ENCODE data around the gene KMO. TPM values are rescaled to one million over a fixed set of nuclear protein-coding genes. Genes with fewer than 3 reads are reported as not detected.

Gene KMO
- total RNA-seq, 1 experiment from 2014 or later, result 5.8 TPM

DNA sequence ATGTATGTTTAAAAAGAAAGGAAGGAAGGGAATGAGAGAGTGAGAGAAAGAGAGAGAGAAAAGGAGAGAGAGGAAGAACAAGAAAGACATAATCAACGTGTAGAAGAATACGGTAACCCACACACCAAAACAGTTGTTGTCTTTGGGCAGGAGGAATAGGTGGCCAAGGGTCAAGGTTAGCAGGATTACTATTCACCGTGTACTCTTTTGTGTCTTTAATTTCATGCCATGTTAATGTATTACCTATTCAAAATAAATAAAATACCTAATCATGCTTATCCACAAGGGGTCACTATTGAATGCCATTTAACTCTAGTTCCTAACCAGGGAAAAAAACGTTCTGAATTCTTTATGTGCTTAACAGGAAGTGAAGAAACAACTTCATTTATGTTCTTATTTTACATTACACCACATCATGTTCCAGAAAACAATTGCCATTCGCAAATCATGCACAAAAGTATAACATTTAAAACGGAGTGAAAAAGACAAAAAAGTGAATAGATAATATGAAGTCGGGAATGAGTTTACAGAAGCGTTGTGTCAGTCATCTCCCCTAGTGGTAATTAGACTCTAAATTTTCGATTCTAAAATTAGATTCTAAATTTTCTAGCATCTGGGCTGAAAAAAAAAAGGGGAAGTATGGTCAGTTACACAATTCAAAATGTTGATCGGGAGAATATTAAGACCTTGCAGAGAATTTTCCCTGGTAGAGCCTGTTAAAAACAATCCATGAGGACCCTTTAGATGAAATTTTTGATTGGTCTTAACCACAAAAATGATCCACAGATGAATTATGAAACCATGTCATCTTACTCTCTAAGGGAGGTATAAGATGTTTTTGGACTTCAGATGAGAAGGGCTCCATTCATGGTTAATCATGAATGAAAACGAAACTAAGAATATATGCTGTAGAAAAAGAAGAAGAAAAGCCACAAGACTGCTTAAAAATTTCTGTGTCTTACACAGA is 700 bp upstream of the KMO start:
- Histone ChIP-seq H3K27ac (ENCODE audit: low read length) (peak overlapping the region; percentile 94), H3K27me3 (ENCODE audit: low read length) (no peaks in the 10 kb centered on the region), H3K4me2 (ENCODE audit: low read depth, low read length, poor library complexity, severe bottlenecking) (peak overlapping the region; percentile 70), H3K9ac (ENCODE audit: low read length) (peak overlapping the region; percentile 58), H3K9me2 (replicated peaks; ENCODE audit: insufficient read depth, low read length) (no peaks in the 10 kb centered on the region), H3K36me3 (ENCODE audit: insufficient read depth, low read length) (no peaks in the 10 kb centered on the region), H4K20me1 (ENCODE audit: insufficient read depth, low read depth, low read length) (no peaks in the 10 kb centered on the region), H3K9me3 (ENCODE audit: low read length) (no peaks in the 10 kb centered on the region), H3K4me3 (ENCODE audit: low read length) (peak overlapping the region; percentile 61), H3K79me2 (ENCODE audit: low read length) (no peaks in the 10 kb centered on the region), H2AFZ (ENCODE audit: low read length) (peak overlapping the region; percentile 45; the same call in 1 of the 2 replicates), H3K4me1 (ENCODE audit: low read length) (peaks cover 33% of the 10 kb centered on the region)
- peak; percentile 95 for DNase-seq

DNA sequence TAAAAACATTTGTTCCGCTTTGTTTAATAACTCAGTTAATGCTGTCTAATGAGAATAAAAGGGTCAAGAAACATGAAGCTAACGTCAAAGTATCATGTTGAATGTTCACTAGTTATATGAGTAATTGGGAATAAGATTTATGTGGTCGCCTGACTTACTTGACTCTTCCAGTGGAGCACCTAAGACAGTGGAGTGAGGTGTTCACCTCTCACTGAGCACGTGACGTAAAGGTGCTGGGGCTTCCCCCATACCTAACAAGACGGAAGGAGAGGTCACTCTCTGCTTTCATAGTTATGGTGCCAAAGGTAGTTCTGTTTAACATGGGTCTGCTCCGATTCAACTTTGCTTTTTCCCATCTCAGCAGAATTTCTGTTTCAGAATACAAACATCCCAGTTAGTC is 686 bp downstream of the KMO start:
- Histone ChIP-seq H3K9me2 (replicated peaks; ENCODE audit: insufficient read depth, low read length) (no peaks in the 10 kb centered on the region), H3K4me3 (ENCODE audit: low read length) (peak overlapping the region; percentile 61), H3K4me1 (ENCODE audit: low read length) (peaks cover 33% of the 10 kb centered on the region), H3K79me2 (ENCODE audit: low read length) (no peaks in the 10 kb centered on the region), H2AFZ (ENCODE audit: low read length) (no peak overlapping the region), H3K36me3 (ENCODE audit: insufficient read depth, low read length) (no peaks in the 10 kb centered on the region), H3K27me3 (ENCODE audit: low read length) (no peaks in the 10 kb centered on the region), H3K27ac (ENCODE audit: low read length) (peak overlapping the region; percentile 94), H4K20me1 (ENCODE audit: insufficient read depth, low read depth, low read length) (no peaks in the 10 kb centered on the region), H3K9me3 (ENCODE audit: low read length) (no peaks in the 10 kb centered on the region), H3K4me2 (ENCODE audit: low read depth, low read length, poor library complexity, severe bottlenecking) (peak overlapping the region; percentile 70), H3K9ac (ENCODE audit: low read length) (peak overlapping the region; percentile 35; the same call in 1 of the 2 replicates)
- DNase-seq, result peak; percentile 47

DNA sequence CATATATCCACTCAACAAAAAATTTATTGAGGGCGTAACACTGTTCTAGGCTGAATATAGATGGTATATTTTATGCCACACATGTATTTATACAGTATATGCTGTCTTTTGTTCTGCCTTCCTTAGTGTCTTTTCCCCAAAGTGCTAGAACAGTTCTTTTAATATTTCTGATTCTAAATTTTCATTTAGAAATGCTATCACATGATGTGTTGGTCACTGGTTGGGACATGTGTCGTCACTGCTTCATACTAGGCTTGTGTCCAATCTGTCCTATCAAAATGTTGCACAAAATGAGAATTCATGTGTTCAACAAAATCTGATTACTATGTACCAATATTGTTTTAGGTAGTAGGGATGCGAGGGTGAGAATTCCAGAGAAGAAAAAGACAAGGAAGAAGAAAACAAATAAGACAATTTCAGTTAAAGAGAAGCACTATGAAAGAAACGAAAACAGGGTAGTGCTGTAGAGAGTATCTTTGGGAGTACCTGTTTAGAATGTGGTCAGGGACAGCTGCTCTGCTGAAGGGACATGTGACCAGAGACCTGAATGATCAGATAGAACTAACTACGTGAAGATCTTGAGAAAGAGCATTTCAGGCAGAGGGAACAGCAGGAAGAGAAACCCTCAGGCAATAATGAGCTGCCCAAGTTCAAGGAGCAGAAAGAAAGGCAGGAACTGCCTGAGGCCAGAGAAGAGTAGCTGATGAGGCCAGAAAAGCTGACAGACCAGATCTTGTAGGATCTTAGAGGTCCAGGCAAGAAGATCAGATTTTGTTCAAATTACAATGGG is 1.3 kb downstream of the KMO start:
- no peaks in the 10 kb centered on the region for H3K79me2 ChIP-seq (ENCODE audit: low read length)
- no peak for DNase-seq
- no peak overlapping the region for H2AFZ ChIP-seq (ENCODE audit: low read length)
- H3K36me3 ChIP-seq (ENCODE audit: insufficient read depth, low read length), result no peaks in the 10 kb centered on the region
- H3K27me3 ChIP-seq (ENCODE audit: low read length), result no peaks in the 10 kb centered on the region
- H3K9ac ChIP-seq (ENCODE audit: low read length), result peak overlapping the region; percentile 35; the same call in 1 of the 2 replicates
- H3K4me2 ChIP-seq (ENCODE audit: low read depth, low read length, poor library complexity, severe bottlenecking), result peak overlapping the region; percentile 70
- H4K20me1 ChIP-seq (ENCODE audit: insufficient read depth, low read depth, low read length), result no peaks in the 10 kb centered on the region
- H3K4me3 ChIP-seq (ENCODE audit: low read length), result peak overlapping the region; percentile 61
- peaks cover 33% of the 10 kb centered on the region for H3K4me1 ChIP-seq (ENCODE audit: low read length)
- H3K9me3 ChIP-seq (ENCODE audit: low read length), result no peaks in the 10 kb centered on the region
- no peak overlapping the region; the same call in 1 of the 2 replicates for H3K27ac ChIP-seq (ENCODE audit: low read length)
- H3K9me2 ChIP-seq (replicated peaks; ENCODE audit: insufficient read depth, low read length), result no peaks in the 10 kb centered on the region

DNA sequence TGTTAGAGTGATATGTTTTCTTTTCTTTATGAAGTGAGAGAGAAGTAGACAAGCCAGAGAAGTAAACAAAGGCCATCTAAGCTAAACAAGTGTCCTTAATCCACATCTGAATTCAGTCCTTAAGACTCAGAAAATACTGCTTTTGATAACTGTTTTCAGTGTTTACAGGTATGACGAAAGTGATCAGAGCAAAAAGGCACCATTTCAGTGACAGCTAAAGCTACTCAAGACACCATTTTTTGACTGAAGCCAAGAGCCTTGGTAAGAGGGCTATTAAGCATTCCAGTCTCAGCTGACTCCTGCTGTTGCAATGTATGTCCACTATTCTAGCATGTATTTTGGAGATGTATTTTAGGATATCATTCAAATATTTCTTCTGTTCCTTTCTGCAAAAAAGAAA is 4.1 kb downstream of the KMO start:
- H3K27me3 ChIP-seq (ENCODE audit: low read length), result no peaks in the 10 kb centered on the region
- H3K9ac ChIP-seq (ENCODE audit: low read length), result no peak overlapping the region
- H3K4me1 ChIP-seq (ENCODE audit: low read length), result peaks cover 27% of the 10 kb centered on the region
- H3K36me3 ChIP-seq (ENCODE audit: insufficient read depth, low read length), result no peaks in the 10 kb centered on the region
- no peaks in the 10 kb centered on the region for H3K9me3 ChIP-seq (ENCODE audit: low read length)
- no peak overlapping the region for H3K4me3 ChIP-seq (ENCODE audit: low read length)
- no peaks in the 10 kb centered on the region for H4K20me1 ChIP-seq (ENCODE audit: insufficient read depth, low read depth, low read length)
- H2AFZ ChIP-seq (ENCODE audit: low read length), result no peak overlapping the region
- H3K79me2 ChIP-seq (ENCODE audit: low read length), result no peaks in the 10 kb centered on the region
- no peak for DNase-seq
- H3K9me2 ChIP-seq (replicated peaks; ENCODE audit: insufficient read depth, low read length), result no peaks in the 10 kb centered on the region
- no peak overlapping the region for H3K4me2 ChIP-seq (ENCODE audit: low read depth, low read length, poor library complexity, severe bottlenecking)
- no peak overlapping the region for H3K27ac ChIP-seq (ENCODE audit: low read length)

DNA sequence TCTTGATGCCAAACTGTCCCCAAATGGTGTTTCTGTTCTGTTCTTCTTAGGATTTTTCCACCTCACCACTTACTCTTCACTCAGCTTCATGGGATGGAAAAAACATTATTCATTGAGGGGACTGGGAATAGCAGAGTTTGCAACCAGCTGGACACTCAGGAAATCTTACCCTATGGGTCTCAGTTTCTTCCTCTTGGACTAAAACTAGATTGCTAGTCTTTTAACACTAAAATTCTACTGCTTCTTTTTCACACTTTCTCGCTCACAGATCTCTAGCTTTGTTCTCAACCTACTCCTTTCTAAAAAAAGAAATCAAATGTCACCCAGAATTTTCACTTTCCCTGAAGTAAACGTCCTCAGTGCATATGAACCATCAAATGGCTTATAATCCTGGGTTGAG is 4.8 kb downstream of the KMO start:
- Histone ChIP-seq H2AFZ (ENCODE audit: low read length) (no peak overlapping the region), H3K4me2 (ENCODE audit: low read depth, low read length, poor library complexity, severe bottlenecking) (no peak overlapping the region), H3K4me1 (ENCODE audit: low read length) (peaks cover 31% of the 10 kb centered on the region), H4K20me1 (ENCODE audit: insufficient read depth, low read depth, low read length) (no peaks in the 10 kb centered on the region), H3K4me3 (ENCODE audit: low read length) (no peak overlapping the region), H3K27me3 (ENCODE audit: low read length) (no peaks in the 10 kb centered on the region), H3K9ac (ENCODE audit: low read length) (no peak overlapping the region), H3K27ac (ENCODE audit: low read length) (no peak overlapping the region), H3K36me3 (ENCODE audit: insufficient read depth, low read length) (no peaks in the 10 kb centered on the region), H3K79me2 (ENCODE audit: low read length) (no peaks in the 10 kb centered on the region), H3K9me2 (replicated peaks; ENCODE audit: insufficient read depth, low read length) (no peaks in the 10 kb centered on the region), H3K9me3 (ENCODE audit: low read length) (no peaks in the 10 kb centered on the region)
- no peak for DNase-seq

DNA sequence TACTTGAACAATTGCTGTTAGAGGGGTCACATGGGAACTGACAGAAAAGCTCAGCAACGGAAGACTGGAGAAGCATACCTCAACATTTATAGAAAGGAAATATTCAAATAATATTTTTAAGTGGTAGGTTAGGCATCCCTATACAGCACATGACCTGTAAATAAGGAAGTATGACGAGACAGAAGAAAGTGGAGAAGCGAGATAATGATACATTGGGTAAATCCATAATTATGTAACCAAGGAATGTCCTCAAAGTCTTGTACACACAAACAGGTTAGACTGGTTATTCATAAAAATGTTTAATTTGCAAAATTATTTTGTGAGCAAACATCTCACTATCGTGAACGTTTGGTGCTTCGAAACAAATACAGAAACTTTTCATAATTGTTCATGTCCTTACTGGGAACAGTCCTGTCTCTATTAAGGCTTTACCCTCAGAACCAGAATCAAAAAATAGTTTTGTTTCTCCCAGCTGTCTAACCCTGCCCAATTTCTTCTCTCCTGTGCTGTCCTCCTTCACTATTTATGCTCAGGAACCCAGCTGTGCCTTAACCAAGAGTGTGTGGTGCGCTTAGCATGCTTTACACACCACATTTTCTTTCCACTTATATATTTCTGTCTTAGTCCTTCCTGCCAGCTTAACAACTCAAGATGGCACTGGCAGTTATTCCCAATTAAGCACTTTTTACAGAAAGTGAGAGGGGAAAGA is 10.2 kb downstream of the KMO start:
- no peak overlapping the region for H3K4me3 ChIP-seq (ENCODE audit: low read length)
- no peaks in the 10 kb centered on the region for H3K79me2 ChIP-seq (ENCODE audit: low read length)
- no peaks in the 10 kb centered on the region for H4K20me1 ChIP-seq (ENCODE audit: insufficient read depth, low read depth, low read length)
- H3K9ac ChIP-seq (ENCODE audit: low read length), result no peak overlapping the region
- no peak overlapping the region for H3K27ac ChIP-seq (ENCODE audit: low read length)
- no peak for DNase-seq
- H3K4me2 ChIP-seq (ENCODE audit: low read depth, low read length, poor library complexity, severe bottlenecking), result peak overlapping the region; percentile 8
- peaks cover 20% of the 10 kb centered on the region for H3K4me1 ChIP-seq (ENCODE audit: low read length)
- no peaks in the 10 kb centered on the region for H3K9me3 ChIP-seq (ENCODE audit: low read length)
- H3K36me3 ChIP-seq (ENCODE audit: insufficient read depth, low read length), result no peaks in the 10 kb centered on the region
- no peaks in the 10 kb centered on the region for H3K9me2 ChIP-seq (replicated peaks; ENCODE audit: insufficient read depth, low read length)
- H2AFZ ChIP-seq (ENCODE audit: low read length), result 0 out of 2 replicates have a peak overlapping the region, but pooled peaks have one; percentile 32
- H3K27me3 ChIP-seq (ENCODE audit: low read length), result no peaks in the 10 kb centered on the region

DNA sequence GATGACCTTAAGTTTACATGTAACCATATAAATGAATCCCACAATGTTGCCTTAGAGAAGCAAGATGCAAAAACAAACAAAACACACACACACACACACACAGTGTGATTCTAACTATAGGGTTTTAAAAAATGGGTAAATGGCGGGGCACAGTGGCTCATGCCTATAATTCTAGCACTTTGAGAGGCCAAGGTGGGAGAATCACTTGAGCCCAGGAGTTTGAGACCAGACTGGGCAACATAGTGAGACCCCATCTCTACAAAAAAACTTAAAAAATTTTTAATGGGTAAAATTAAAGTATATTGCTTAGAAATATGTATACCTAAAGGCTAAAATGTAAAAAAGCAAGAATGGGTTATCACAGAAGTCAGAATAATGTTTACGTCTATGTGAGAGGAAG is 15.8 kb downstream of the KMO start:
- H3K27ac ChIP-seq (ENCODE audit: low read length), result no peak overlapping the region
- DNase-seq, result no peak
- no peaks in the 10 kb centered on the region for H3K9me3 ChIP-seq (ENCODE audit: low read length)
- no peak overlapping the region for H3K4me3 ChIP-seq (ENCODE audit: low read length)
- no peaks in the 10 kb centered on the region for H3K9me2 ChIP-seq (replicated peaks; ENCODE audit: insufficient read depth, low read length)
- no peaks in the 10 kb centered on the region for H4K20me1 ChIP-seq (ENCODE audit: insufficient read depth, low read depth, low read length)
- H3K36me3 ChIP-seq (ENCODE audit: insufficient read depth, low read length), result no peaks in the 10 kb centered on the region
- no peak overlapping the region for H3K9ac ChIP-seq (ENCODE audit: low read length)
- H2AFZ ChIP-seq (ENCODE audit: low read length), result no peak overlapping the region
- H3K27me3 ChIP-seq (ENCODE audit: low read length), result no peaks in the 10 kb centered on the region
- no peak overlapping the region for H3K4me2 ChIP-seq (ENCODE audit: low read depth, low read length, poor library complexity, severe bottlenecking)
- H3K4me1 ChIP-seq (ENCODE audit: low read length), result peaks cover 48% of the 10 kb centered on the region
- no peaks in the 10 kb centered on the region for H3K79me2 ChIP-seq (ENCODE audit: low read length)

Measured in Karpas-422 (cell line).